HEK293 (cell line): Measurements from ENCODE around the gene SORCS3.

Source experiments
- CTCF ChIP-seq: fragments of 450-650 bp; formaldehyde crosslinking; IDR thresholded peaks from 2 replicates; pipeline ENCODE4 v1.5.1; 2016; ENCODE audit warnings: missing biosample characterization, missing genetic modification characterization
- SP7 ChIP-seq: fragments of 450-650 bp; formaldehyde crosslinking; IDR thresholded peaks from 2 replicates; pipeline ENCODE4 v1.5.1; 2016; ENCODE audit warnings: missing biosample characterization, missing genetic modification characterization
- ZNF639 ChIP-seq: fragments of 450-650 bp; formaldehyde crosslinking; IDR thresholded peaks from 2 replicates; pipeline ENCODE4 v1.5.1; 2016; ENCODE audit warnings: missing biosample characterization, missing genetic modification characterization
- TF ChIP-seq, protein P1 (sequence below): fragments of 450-650 bp; formaldehyde crosslinking; IDR thresholded peaks from 2 replicates; pipeline ENCODE4 v1.5.1; 2016; ENCODE audit warnings: missing biosample characterization, missing genetic modification characterization
- TF ChIP-seq, protein P2 (sequence below): fragments of 450-650 bp; formaldehyde crosslinking; IDR thresholded peaks from 2 replicates; pipeline ENCODE4 v1.5.1; 2016; ENCODE audit warnings: missing biosample characterization, missing genetic modification characterization

DNA sequence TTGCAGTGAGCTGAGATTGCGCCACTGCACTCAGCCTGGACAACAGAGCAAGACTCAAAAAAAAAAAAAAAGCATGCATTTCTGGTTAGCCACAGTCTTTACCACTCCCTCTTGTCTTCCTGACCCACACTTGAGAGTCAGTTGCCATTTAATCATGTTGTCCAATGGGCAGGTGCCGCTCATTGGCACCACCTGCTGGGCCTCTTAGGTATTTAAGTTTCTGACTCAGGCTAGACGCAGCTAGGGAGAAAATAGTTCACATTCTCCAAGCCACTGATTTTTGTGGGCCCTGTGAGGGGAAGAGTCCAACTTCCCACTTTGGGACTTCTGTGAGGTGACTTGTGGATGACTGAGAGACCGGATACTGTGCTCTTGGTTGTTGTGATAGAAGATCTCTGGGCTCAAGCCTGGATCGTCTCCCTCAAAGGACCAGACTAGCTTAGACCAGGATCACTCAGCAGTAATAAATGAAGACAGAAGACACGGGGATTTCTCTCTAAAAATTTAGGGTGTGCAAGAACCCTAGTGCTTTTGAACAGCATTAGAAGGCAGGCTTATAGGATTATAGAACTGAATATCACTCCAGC, 26.8 kb upstream of the SORCS3 start:
- TF ChIP-seq CTCF (tag by site-specific recombination) = no peak
- TF ChIP-seq, protein P1, sequence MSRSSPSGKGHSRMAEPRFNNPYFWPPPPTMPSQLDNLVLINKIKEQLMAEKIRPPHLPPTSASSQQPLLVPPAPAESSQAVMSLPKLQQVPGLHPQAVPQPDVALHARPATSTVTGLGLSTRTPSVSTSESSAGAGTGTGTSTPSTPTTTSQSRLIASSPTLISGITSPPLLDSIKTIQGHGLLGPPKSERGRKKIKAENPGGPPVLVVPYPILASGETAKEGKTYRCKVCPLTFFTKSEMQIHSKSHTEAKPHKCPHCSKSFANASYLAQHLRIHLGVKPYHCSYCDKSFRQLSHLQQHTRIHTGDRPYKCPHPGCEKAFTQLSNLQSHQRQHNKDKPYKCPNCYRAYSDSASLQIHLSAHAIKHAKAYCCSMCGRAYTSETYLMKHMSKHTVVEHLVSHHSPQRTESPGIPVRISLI = no peak
- TF ChIP-seq SP7 = no peak
- TF ChIP-seq, protein P2, sequence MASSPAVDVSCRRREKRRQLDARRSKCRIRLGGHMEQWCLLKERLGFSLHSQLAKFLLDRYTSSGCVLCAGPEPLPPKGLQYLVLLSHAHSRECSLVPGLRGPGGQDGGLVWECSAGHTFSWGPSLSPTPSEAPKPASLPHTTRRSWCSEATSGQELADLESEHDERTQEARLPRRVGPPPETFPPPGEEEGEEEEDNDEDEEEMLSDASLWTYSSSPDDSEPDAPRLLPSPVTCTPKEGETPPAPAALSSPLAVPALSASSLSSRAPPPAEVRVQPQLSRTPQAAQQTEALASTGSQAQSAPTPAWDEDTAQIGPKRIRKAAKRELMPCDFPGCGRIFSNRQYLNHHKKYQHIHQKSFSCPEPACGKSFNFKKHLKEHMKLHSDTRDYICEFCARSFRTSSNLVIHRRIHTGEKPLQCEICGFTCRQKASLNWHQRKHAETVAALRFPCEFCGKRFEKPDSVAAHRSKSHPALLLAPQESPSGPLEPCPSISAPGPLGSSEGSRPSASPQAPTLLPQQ = no peak
- TF ChIP-seq ZNF639 (tag by site-specific recombination) = no peak
